NCI-H128 (cell line): ENCODE data around the gene GSTP1.
"Not testable (repeated sequence)": the region's sequence is repeated elsewhere in the genome, so short reads cannot be mapped to it uniquely, and the experiment has no call there.

ENCODE experiments used
- DNase-seq: peaks from one replicate; lab custom pipeline; 2025; ENCODE audit not compliant: unreplicated experiment; lab: John Stamatoyannopoulos, UW

The GSTP1 gene

GRCh38 chr11:67583247-67584204 lies at the start of gene GSTP1:
GSTP1 (plus strand) TSS chr11:67583812; CDS start chr11:67583844, 32 bp downstream.
- peak; percentile 55 for DNase-seq

GRCh38 chr11:67534070-67534679 lies 49.4 kb upstream of the GSTP1 start:
- DNase-seq = no peak

- no peak for DNase-seq
Observed at GRCh38 chr11:67535561-67535960, 48.1 kb upstream of the GSTP1 start.

GRCh38 chr11:67538306-67538705 lies 45.3 kb upstream of the GSTP1 start:
- no peak for DNase-seq

GRCh38 chr11:67538823-67539505 lies 44.6 kb upstream of the GSTP1 start:
- no peak for DNase-seq

GRCh38 chr11:67539550-67539949 lies 44.1 kb upstream of the GSTP1 start:
- DNase-seq = no peak

- no peak for DNase-seq
Observed at GRCh38 chr11:67541198-67541597, 42.4 kb upstream of the GSTP1 start.

- DNase-seq = no peak
Observed at GRCh38 chr11:67542169-67542568, 41.4 kb upstream of the GSTP1 start.

GRCh38 chr11:67542971-67543370 lies 40.6 kb upstream of the GSTP1 start:
- no peak for DNase-seq

- no peak for DNase-seq
Observed at GRCh38 chr11:67543585-67543984, 40.0 kb upstream of the GSTP1 start.

GRCh38 chr11:67544616-67545242 lies 38.9 kb upstream of the GSTP1 start:
- no peak for DNase-seq

GRCh38 chr11:67545280-67545679 lies 38.3 kb upstream of the GSTP1 start:
- no peak for DNase-seq

GRCh38 chr11:67548112-67548511 lies 35.5 kb upstream of the GSTP1 start:
- not testable (repeated sequence) for DNase-seq

GRCh38 chr11:67548555-67549110 lies 35.0 kb upstream of the GSTP1 start:
- no peak for DNase-seq

GRCh38 chr11:67551127-67551526 lies 32.5 kb upstream of the GSTP1 start:
- no peak for DNase-seq

- DNase-seq = not testable (repeated sequence)
Observed at GRCh38 chr11:67551697-67552096, 31.9 kb upstream of the GSTP1 start.

- no peak for DNase-seq
Observed at GRCh38 chr11:67556244-67556643, 27.4 kb upstream of the GSTP1 start.

GRCh38 chr11:67558084-67558772 lies 25.4 kb upstream of the GSTP1 start:
- DNase-seq = no peak

- no peak for DNase-seq
Observed at GRCh38 chr11:67561971-67562619, 21.5 kb upstream of the GSTP1 start.
